Measurements from ENCODE around the gene BZW1. TPM values are rescaled to one million over a fixed set of nuclear protein-coding genes. Genes with fewer than 3 reads are reported as not detected.

BZW1 gene
- total RNA-seq, 4 donors from 2014 or later, result 122 to 236 (median 133) TPM

DNA sequence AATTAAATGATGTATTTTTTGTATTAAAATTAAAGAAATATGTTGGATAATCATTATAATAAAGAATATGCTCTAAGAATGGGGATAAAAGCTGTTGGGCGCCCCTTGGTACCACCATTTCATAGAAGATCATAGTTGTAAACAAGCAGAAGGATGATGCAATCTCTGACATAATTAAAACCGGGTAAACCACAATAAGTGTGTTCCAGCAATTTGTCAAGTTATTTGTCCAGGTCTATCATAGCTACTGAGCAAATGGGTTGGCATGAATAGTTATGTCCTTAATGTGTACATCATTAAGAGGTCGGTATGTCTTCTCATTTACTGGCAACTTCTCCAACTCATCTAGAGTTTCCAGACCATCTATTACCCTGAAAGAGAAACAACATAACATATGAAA lies 59.4 kb downstream of the BZW1 start:
- Histone ChIP-seq H3K27ac (no peak overlapping the region), H3K4me1 (no peaks in the 10 kb centered on the region), H3K9me3 (no peaks in the 10 kb centered on the region), H3K27me3 (no peaks in the 10 kb centered on the region), H3K36me3 (peaks cover 0 to 54% (median 0%) of the 10 kb centered on the region in 3 donors), H3K4me3 (no peak overlapping the region)
- TF ChIP-seq, protein P1, sequence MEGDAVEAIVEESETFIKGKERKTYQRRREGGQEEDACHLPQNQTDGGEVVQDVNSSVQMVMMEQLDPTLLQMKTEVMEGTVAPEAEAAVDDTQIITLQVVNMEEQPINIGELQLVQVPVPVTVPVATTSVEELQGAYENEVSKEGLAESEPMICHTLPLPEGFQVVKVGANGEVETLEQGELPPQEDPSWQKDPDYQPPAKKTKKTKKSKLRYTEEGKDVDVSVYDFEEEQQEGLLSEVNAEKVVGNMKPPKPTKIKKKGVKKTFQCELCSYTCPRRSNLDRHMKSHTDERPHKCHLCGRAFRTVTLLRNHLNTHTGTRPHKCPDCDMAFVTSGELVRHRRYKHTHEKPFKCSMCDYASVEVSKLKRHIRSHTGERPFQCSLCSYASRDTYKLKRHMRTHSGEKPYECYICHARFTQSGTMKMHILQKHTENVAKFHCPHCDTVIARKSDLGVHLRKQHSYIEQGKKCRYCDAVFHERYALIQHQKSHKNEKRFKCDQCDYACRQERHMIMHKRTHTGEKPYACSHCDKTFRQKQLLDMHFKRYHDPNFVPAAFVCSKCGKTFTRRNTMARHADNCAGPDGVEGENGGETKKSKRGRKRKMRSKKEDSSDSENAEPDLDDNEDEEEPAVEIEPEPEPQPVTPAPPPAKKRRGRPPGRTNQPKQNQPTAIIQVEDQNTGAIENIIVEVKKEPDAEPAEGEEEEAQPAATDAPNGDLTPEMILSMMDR (IDR thresholded peaks at IDR 0.05), result no peak
- no peak for TF ChIP-seq POLR2A (IDR thresholded peaks at IDR 0.05)
- DNase-seq, result no peak

DNA sequence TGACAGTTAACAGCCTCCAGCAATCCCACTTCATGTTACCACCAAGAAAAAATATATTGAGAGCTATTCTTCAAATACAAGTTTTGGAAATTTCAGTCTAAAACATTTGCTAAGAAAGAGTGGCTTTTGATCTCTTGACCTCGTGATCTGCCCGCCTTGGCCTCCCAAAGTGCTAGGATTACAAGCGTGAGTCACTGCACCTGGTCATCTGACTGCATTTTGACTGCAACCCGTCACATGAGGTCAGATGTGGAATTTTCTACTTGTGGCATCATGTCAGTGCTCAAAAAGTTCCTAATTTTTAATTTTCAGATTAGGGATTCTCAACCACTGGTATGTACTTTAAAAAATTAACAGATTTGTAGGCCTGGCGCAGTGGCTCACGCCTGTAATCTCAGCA lies 61.9 kb downstream of the BZW1 start:
- no peaks in the 10 kb centered on the region for H3K27me3 ChIP-seq
- no peak for DNase-seq
- no peak overlapping the region for H3K4me3 ChIP-seq
- H3K27ac ChIP-seq, result no peak overlapping the region
- TF ChIP-seq, protein P1 (IDR thresholded peaks at IDR 0.05), result no peak
- TF ChIP-seq POLR2A (IDR thresholded peaks at IDR 0.05), result no peak
- no peaks in the 10 kb centered on the region for H3K9me3 ChIP-seq
- peaks cover 0 to 4% (median 0%) of the 10 kb centered on the region in 4 donors for H3K4me1 ChIP-seq
- H3K36me3 ChIP-seq, result peaks cover 0 to 70% (median 0%) of the 10 kb centered on the region in 3 donors

Small RNA genes within 50 kb of the gene (small RNA-seq; reads per million reads assigned to genes)
- 0 reads per million in 2 donors for gene RF00019
- 0 reads per million in 2 donors for gene RNA5SP115
- 0 reads per million in 2 donors for gene RNU1-133P
- 0 reads per million in 2 donors for gene RNU6-31P

Other genes with a start within 250 kb of the BZW1 start
- gene AOX1, start 225.9 kb upstream of the BZW1 start, total RNA-seq, result 10 to 100 TPM in 3 of 4 donors, 1 to 10 TPM in 1; 7.9 to 36.3 (median 30.0) TPM
- gene CLK1, start 52.7 kb downstream of the BZW1 start, total RNA-seq, result 100 to 1,000 TPM; 119 to 173 (median 144) TPM
- gene PPIL3, start 77.2 kb downstream of the BZW1 start, total RNA-seq, result 10 to 100 TPM; 10.5 to 26.4 (median 19.5) TPM
- gene NIF3L1, start 77.5 kb downstream of the BZW1 start, total RNA-seq, result 10 to 100 TPM in 3 of 4 donors, 1 to 10 TPM in 1; 7.4 to 27.5 (median 18.0) TPM
- gene ORC2, start 151.8 kb downstream of the BZW1 start, total RNA-seq, result 10 to 100 TPM; 23.8 to 51.2 (median 28.7) TPM